HepG2 (cell line): Measurements from ENCODE around the gene KCNQ5. TPM values are rescaled to one million over a fixed set of nuclear protein-coding genes. Genes with fewer than 3 reads are reported as not detected.

Experiments
- ATAC-seq: fragments of 200-7000 bp; cut with Tn5 transposase; 3 replicates; pipeline ENCODE4 v1.9.1; 2020; ENCODE audit warnings: mild to moderate bottlenecking, moderate library complexity
- BruUV-seq: library from RNA; stranded (reverse); fragments of 400-500 nt; replicated peaks from 2 replicates; lab custom pipeline; 2021; lab: Mats Ljungman, UMichigan
- CTCF ChIA-PET: fragments of 300-600 bp; formaldehyde crosslinking; extraction: SDS; loops from one replicate; lab custom pipeline; 2021; ENCODE audit warnings: low total read pairs, inconsistent platforms, low intra/inter-chr PET ratio; lab: Yijun Ruan, JAX
- POLR2A ChIA-PET: fragments of 350-600 bp; sonication (Branson Sonifier 250); formaldehyde crosslinking; loops from one replicate; lab custom pipeline; 2020; ENCODE audit warnings: antibody characterized with exemption, inconsistent platforms; lab: Yijun Ruan, JAX
- DNase-seq: peaks from one replicate; pipeline ENCODE4 v3.0.0-alpha.2; 2015; ENCODE audit warnings: low spot score
- FAIRE-seq: peaks from 3 replicates; lab custom pipeline; 2011; peaks lifted over from hg19 to GRCh38; lab: Jason Lieb, UNC
- H2AFZ ChIP-seq: one replicate; pipeline ENCODE4 v1.6.1; 2011; ENCODE audit warnings: low read length, inconsistent platforms
- H3K27ac ChIP-seq: fragments of 300-600 bp; 3 replicates; pipeline ENCODE4 v1.8.0; 2011; ENCODE audit warnings: mixed run types, mild to moderate bottlenecking, mixed read lengths, low read length, inconsistent platforms; ENCODE audit not compliant: insufficient read depth; ENCODE audit errors: extremely low read length
- H3K27me3 ChIP-seq, 2 experiments: fragments of 200-600 bp in 1 of 2; 2 replicates in 1 of 2; 3 replicates in 1 of 2; pipeline versions ENCODE4 v1.6.0 to v1.8.0; 2011; ENCODE audit warnings: low read length in 2 of 2, mild to moderate bottlenecking in 2 of 2, moderate library complexity in 2 of 2, inconsistent platforms in 1 of 2; ENCODE audit not compliant: insufficient read depth in 2 of 2, control insufficient read depth in 1 of 2
- H3K36me3 ChIP-seq, 2 experiments: fragments of 200-600 bp in 1 of 2; replicated peaks in 1 of 2; 2 replicates in 1 of 2; 3 replicates in 1 of 2; pipeline versions ENCODE4 v1.5.1 to v1.8.0; 2011; ENCODE audit warnings: low read length in 2 of 2, inconsistent platforms in 1 of 2; ENCODE audit not compliant: insufficient read depth in 2 of 2, control insufficient read depth in 1 of 2
- H3K4me1 ChIP-seq: 2 replicates; pipeline ENCODE4 v1.5.1; 2012; ENCODE audit warnings: low read length, inconsistent platforms; ENCODE audit not compliant: insufficient read depth
- H3K4me2 ChIP-seq: 2 replicates; pipeline ENCODE4 v1.6.0; 2011; ENCODE audit warnings: low read depth, low read length, inconsistent platforms
- H3K4me3 ChIP-seq, 3 experiments: fragments of 200-600 bp in 1 of 3; sonication (generic), shearing (Covaris generic) in 1 of 3; replicated peaks in 1 of 3; 2 replicates each; pipeline ENCODE4 v1.5.1; 2011 to 2016; ENCODE audit warnings: low read length in 3 of 3, inconsistent platforms in 2 of 3, low read depth in 2 of 3, mild to moderate bottlenecking in 2 of 3, control low read depth in 1 of 3, mixed read lengths in 1 of 3; ENCODE audit not compliant: insufficient read depth in 1 of 3
- H3K79me2 ChIP-seq: one replicate; pipeline ENCODE4 v1.6.1; 2011; ENCODE audit warnings: low read length, inconsistent platforms; ENCODE audit not compliant: insufficient read depth
- H3K9ac ChIP-seq: 2 replicates; pipeline ENCODE4 v1.6.0; 2011; ENCODE audit warnings: mild to moderate bottlenecking, low read depth, low read length, inconsistent platforms; ENCODE audit not compliant: insufficient read depth
- H3K9me3 ChIP-seq: 2 replicates; pipeline ENCODE4 v1.5.1; 2012; ENCODE audit warnings: mild to moderate bottlenecking, low read length
- H4K20me1 ChIP-seq: 2 replicates; pipeline ENCODE4 v1.6.0; 2011; ENCODE audit warnings: inconsistent platforms, mild to moderate bottlenecking, low read length, moderate library complexity; ENCODE audit not compliant: insufficient read depth
- DNMT1 ChIP-seq: sonication (generic); formaldehyde crosslinking; IDR thresholded peaks from 2 replicates; pipeline ENCODE4 v1.5.1; 2020; ENCODE audit warnings: mild to moderate bottlenecking, missing genetic modification reagents
- ELF4 ChIP-seq: sonication (generic); formaldehyde crosslinking; IDR thresholded peaks from 2 replicates; pipeline ENCODE4 v1.5.0; 2020; ENCODE audit warnings: missing genetic modification reagents, mild to moderate bottlenecking, moderate library complexity, borderline replicate concordance
- GLI4 ChIP-seq: sonication (generic); formaldehyde crosslinking; IDR thresholded peaks from 2 replicates; pipeline ENCODE4 v1.5.1; 2020; ENCODE audit warnings: missing genetic modification reagents, mild to moderate bottlenecking, moderate library complexity, borderline replicate concordance
- TBX3 ChIP-seq: fragments of 450-650 bp; IDR thresholded peaks from 2 replicates; pipeline ENCODE4 v1.6.1; 2017; ENCODE audit warnings: antibody characterized with exemption, mild to moderate bottlenecking, inconsistent platforms, borderline replicate concordance
- WIZ ChIP-seq: sonication (generic); formaldehyde crosslinking; IDR thresholded peaks from 2 replicates; pipeline ENCODE4 v1.5.1; 2020; ENCODE audit warnings: mild to moderate bottlenecking, missing genetic modification reagents
- WGBS: methylation state at CpG from one replicate; pipeline ENCODE4 v1.1.6; 2017; ENCODE audit warnings: low lambda C conversion rate; 5-methylcytosine and 5-hydroxymethylcytosine counted together
- in situ Hi-C: cut with HindIII; loops from 2 replicates; pipeline ENCODE4 v1.10.0; 2017; ENCODE audit warnings: low pct_unique_long_range_greater_than_20kb; ENCODE audit not compliant: extremely low pct_ligation_motif_present
- intact Hi-C: fragments of 100-400 bp; cut with micrococcal nuclease; formaldehyde crosslinking; loops from one replicate; pipeline ENCODE4 v1.10.0; 2022; ENCODE audit not compliant: unreplicated experiment
- polyA plus RNA-seq, 8 experiments: library from polyadenylated mRNA; depleted of rRNA in 3 of 8; stranded (reverse) in 7 of 8; unstranded in 1 of 8; fragments of >200 nt; fragmentation: Illumina TruSeq in 4 of 8; extraction: Trizol in 4 of 8; gene quantifications; 2 replicates each; pipeline versions ENCODE4 v1.2.1 to v1.2.3, GENCODE V29; 2011 to 2016; ENCODE audit warnings: low read depth in 4 of 8, missing spikeins in 1 of 8, mixed read lengths in 1 of 8; ENCODE audit not compliant: insufficient read depth in 1 of 8
- total RNA-seq, 5 experiments: library from RNA; depleted of rRNA; stranded (reverse); fragments of >200 nt; fragmentation: Illumina TruSeq; extraction: Trizol; gene quantifications; 2 replicates each; pipeline ENCODE4 v1.2.3, GENCODE V29; 2016; ENCODE audit warnings: low read depth in 1 of 5
- TF ChIP-seq, protein P1 (sequence below): sonication (generic); formaldehyde crosslinking; IDR thresholded peaks from 2 replicates; pipeline ENCODE4 v1.8.1; 2022; ENCODE audit warnings: mild to moderate bottlenecking, missing genetic modification reagents
- TF ChIP-seq, protein P2 (sequence below): sonication (generic); formaldehyde crosslinking; IDR thresholded peaks from 2 replicates; pipeline ENCODE4 v1.9.0; 2022; ENCODE audit warnings: low read depth, missing genetic modification reagents

Gene KCNQ5
- total and polyA plus RNA-seq, 2 of the 13 experiments (the other 11 are each of a cell fraction or from before 2014, with no cell fraction given): 0.04 TPM; not detected in 1

DNA sequence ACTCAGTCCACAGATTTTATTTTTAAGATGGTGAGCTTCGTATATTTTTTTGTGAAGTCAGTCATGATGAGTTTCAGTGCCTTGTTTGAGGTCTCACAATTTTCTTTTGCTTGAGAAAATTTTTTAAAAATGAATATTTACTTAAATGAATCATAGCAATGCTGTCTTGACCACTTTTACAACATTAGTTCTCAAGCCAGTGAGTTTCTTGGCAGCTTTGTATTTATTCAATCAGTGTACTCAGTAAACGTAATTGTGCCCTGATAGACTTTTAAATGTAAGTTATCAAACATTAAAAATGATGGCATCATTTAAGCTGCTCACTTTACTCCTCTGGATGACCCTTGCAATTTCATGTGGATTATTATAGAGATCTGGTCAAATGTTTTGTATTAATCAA lies 342.1 kb downstream of the KCNQ5 start:
- intact Hi-C loops: no loop called here
- no peaks in the 10 kb centered on the region for H3K4me1 ChIP-seq
- TF ChIP-seq, protein P1, sequence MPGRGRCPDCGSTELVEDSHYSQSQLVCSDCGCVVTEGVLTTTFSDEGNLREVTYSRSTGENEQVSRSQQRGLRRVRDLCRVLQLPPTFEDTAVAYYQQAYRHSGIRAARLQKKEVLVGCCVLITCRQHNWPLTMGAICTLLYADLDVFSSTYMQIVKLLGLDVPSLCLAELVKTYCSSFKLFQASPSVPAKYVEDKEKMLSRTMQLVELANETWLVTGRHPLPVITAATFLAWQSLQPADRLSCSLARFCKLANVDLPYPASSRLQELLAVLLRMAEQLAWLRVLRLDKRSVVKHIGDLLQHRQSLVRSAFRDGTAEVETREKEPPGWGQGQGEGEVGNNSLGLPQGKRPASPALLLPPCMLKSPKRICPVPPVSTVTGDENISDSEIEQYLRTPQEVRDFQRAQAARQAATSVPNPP: no peak
- TF ChIP-seq TBX3 (no peak), WIZ (CRISPR knock-in tag) (no peak), DNMT1 (CRISPR knock-in tag) (no peak), GLI4 (CRISPR knock-in tag) (no peak), ELF4 (CRISPR knock-in tag) (no peak)
- TF ChIP-seq, protein P2, sequence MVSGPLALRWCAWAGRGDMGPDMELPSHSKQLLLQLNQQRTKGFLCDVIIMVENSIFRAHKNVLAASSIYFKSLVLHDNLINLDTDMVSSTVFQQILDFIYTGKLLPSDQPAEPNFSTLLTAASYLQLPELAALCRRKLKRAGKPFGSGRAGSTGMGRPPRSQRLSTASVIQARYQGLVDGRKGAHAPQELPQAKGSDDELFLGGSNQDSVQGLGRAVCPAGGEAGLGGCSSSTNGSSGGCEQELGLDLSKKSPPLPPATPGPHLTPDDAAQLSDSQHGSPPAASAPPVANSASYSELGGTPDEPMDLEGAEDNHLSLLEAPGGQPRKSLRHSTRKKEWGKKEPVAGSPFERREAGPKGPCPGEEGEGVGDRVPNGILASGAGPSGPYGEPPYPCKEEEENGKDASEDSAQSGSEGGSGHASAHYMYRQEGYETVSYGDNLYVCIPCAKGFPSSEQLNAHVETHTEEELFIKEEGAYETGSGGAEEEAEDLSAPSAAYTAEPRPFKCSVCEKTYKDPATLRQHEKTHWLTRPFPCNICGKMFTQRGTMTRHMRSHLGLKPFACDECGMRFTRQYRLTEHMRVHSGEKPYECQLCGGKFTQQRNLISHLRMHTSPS (CRISPR knock-in tag): no peak
- TF ChIP-seq, all 625 proteins: peak for 0
- in situ Hi-C loops: no loop called here
- WGBS: 0% methylated on average over 2 of the region's 2 CpGs
- FAIRE-seq: no peak
- no peaks in the 10 kb centered on the region for H3K36me3 ChIP-seq
- no peaks in the 10 kb centered on the region for H4K20me1 ChIP-seq
- H3K4me2 ChIP-seq: no peak overlapping the region
- no peak for ATAC-seq
- DNase-seq: no peak
- no peaks in the 10 kb centered on the region for H3K79me2 ChIP-seq
- H3K9ac ChIP-seq: no peak overlapping the region
- no peak overlapping the region for H3K4me3 ChIP-seq
- H2AFZ ChIP-seq: no peak overlapping the region
- ChIA-PET POLR2A (no interaction called here), CTCF (no interaction called here)
- no peak overlapping the region for H3K27ac ChIP-seq
- H3K9me3 ChIP-seq: no peaks in the 10 kb centered on the region
- H3K27me3 ChIP-seq: no peaks in the 10 kb centered on the region
- BruUV-seq: no TSS peak
